GM04503 (cell line): ENCODE results near the gene SPNS2.
"Not testable (repeated sequence)": the region's sequence is repeated elsewhere in the genome, so short reads cannot be mapped to it uniquely, and the experiment has no call there.

Experiments
- DNase-seq: peaks from one replicate; pipeline ENCODE4 v3.0.0-alpha.2; 2012; ENCODE audit warnings: low read depth

The SPNS2 gene

DNA sequence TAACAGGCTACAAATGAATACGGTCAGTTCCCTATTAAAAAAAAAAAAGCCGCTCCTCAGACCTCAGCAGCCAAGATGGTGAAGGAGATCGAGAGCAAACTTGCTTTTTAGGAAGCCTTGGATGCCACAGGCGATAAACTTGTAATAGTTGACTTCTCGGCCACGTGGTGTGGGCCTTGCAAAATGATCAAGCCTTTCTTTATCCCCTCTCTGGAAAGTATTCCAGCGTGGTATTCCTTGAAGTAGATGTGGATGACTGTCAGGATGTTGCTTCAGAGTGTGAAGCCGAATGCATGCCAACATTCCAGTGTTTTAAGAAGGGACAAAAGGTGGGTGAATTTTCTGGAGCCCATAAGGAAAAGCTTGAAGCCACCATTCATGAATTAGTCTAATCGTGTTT, 73.5 kb downstream of the SPNS2 start:
- DNase-seq = no peak

GRCh38 chr17:4573115-4573514, 74.4 kb downstream of the SPNS2 start:
- DNase-seq = no peak

GRCh38 chr17:4573669-4574068, 75.0 kb downstream of the SPNS2 start:
- DNase-seq = no peak

GRCh38 chr17:4574448-4575045, 75.9 kb downstream of the SPNS2 start:
- no peak for DNase-seq

DNA sequence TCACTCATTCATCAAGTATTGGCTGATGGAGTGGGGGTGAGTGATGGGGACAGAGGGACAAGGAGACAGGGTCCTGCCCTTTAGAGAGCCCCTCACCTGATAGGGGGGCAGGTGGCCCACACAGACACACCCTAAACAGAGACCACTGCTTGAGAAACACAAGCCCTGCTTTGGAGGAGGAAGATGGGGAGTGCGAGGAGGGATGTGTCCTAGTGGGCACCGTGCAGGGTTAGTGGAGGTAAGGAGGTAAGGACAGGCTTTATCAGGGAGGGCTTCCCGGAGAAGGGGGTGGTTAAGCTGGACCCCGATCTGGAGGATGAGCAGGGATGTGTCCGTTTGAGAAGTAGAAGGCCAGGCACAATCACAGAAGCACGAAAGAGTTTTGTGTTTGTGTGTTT, 77.5 kb downstream of the SPNS2 start:
- DNase-seq = no peak

DNA sequence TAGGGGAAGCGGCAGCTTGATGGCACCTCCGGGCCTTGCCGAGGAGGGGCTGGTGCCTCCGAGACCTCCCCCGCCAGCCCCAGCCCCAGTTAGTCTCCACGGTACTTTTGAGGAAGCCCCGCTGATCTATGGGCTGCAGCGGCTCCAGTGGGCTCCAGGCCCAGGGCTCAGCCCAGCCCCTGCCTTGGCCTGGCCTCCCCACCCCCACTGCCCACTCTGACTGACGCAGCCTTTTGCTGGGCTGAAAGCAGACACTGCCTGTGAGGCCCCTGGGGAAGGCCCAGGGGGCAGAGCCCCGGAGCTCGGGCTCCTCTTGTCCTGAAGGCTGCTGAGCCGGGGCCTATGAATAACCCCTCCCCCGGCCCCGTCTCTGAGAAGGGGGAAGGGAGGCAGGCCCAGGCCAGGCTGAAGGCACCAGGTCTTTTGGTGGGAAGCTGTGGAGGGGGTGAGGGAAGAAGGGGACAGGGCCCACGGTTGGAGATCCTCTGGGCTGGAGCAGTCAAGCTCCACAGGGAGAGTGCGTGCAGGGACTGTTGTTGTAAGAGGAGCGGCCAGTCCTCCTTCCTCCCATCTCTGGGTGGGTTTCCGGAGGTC, 78.1 kb downstream of the SPNS2 start:
- no peak for DNase-seq

DNA sequence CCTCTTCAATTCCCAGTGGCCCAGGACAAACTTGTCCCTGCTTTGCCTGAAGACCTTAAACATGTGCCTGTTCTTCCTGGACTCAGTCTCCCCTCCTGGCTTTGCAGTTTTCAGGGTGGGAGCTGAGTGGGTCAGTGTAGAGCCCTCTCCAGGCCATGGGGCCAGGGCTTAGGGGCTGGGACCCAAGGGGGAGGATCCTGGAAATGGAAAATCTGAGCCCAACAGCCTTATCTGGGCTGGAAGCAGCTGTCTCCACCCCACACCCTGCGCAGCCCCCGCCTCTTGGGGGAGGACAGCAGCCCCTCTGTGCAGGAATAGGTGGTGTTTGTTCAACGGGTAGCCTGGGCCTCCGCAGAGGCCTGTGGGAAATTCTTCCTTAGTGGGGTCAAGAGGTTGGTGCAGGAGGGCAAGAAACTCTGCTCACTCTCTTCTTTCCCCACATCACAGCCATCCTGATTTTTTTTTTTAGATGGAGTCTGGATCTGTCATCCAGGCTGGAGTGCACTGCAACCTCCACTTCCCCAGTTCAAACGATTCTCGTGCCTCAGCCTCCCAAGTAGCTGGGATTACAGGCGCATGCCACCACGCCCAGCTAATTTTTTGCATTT, 78.8 kb downstream of the SPNS2 start:
- DNase-seq = no peak

DNA sequence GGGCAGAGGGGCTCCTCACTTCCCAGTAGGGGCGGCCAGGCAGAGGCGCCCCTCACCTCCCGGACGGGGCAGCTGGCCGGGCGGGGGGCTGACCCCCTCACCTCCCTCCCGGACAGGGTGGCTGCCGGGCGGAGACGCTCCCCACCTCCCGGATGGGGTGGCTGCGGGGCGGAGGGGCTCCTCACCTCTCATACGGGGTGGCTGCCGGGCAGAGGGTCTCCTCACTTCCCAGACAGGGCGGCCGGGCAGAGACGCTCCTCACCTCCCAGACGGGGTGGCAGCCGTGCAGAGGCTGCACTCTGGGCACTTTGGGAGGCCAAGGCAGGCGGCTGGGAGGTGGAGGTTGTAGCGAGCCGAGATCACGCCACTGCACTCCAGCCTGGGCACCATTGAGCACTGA, 79.7 kb downstream of the SPNS2 start:
- DNase-seq = not testable (repeated sequence)

GRCh38 chr17:4579678-4580077, 81.0 kb downstream of the SPNS2 start:
- no peak for DNase-seq

GRCh38 chr17:4580291-4580690, 81.6 kb downstream of the SPNS2 start:
- no peak for DNase-seq

DNA sequence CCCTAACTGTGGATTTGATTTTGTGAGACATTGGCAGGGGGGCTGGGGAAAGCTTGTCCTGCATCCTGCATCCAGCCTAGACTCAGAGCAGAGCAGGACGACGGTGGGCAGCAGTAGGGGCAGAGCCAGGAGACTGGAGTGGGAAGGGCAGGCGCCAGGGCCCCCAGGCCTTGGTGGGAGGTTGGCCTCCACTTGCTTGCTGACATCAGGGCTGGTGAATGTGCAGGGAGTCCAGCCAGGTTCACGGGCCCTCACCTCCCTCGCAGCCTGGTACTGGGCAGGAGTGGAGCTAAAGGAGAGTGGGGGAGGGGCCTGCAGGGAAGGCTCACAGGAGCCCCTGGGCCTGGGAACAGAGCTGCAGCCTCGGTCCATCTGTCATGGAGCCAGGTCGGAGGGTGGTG, 83.4 kb downstream of the SPNS2 start:
- DNase-seq = no peak

DNA sequence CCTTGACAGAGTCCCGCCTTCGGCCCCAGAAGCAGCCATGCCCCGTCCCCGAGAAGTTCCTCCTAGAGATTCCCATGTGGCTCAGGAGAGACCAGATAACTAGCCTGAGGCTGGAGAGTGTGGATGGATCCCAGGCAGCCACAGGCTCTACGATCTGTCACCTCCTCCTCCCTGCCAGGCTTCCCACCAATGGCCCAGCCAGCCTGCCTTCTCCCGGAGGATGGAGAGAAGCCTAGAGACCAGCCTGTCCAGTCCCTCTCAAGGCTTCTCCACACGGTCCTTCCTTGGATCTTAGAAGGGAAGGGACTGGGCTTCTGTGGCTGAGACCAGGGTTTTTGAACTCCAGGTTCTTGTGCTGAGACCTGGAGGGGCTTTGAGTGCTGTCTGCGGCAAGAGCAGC, 84.0 kb downstream of the SPNS2 start:
- DNase-seq = no peak

DNA sequence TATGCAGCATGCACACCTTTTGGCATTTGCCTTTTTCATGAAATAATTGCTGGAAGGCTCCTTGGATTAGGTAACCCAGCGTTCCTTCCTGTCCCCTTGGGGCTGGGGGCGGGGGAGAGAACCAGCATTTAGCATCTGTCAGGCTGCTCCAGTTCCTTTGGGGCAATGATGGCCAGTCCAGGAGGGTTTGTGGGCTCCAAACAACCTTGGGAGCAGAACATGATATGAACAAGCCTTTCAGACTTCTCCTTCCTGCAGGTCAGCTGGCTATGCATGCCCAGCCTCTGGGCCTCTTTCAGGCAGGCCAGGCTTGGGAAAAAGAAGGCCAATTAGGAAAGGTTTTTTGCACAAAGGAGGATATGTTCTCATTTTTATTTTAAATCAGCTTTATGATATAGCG, 84.5 kb downstream of the SPNS2 start:
- DNase-seq = no peak

GRCh38 chr17:4583782-4584100, 85.1 kb downstream of the SPNS2 start:
- no peak for DNase-seq

DNA sequence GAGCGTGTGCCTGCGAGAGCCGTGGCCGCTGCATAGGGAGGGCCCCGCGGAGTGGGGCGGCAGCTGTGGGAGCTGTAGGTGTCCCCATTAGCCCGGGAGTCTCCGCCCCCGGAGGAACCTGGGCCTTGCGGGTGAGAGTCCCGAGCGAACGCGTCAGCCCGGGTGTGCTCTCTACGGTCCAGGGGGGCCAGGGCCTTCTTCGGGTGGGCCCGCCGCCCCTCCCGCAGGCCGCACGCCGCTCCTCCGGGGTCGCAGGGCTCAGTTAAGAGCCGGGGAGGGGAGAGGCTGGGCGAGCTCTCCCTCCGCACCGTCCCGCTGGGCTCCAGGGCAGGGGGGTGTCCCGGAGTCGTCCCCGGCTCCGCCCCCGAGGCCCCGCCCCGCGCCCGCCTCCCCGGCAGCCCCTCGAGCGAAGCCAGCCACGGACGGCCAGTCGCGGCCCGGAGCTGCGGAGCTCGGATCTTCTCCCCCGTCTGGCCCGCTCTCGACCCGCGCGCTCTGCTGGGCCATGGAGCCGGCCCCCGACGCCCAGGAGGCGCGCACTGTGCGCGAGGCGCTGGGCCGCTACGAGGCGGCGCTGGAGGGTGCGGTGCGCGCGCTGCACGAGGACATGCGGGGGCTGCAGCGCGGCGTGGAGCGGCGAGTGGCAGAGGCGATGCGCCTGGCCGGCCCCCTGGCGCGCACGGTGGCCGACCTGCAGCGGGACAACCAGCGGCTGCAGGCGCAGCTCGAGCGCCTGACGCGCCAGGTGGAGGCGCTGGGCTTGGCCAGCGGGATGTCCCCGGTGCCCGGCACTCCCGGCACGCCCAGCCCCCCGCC, 85.6 kb downstream of the SPNS2 start, which contains the start of gene SMTNL2:
SMTNL2 (plus strand) TSS at position 429 of the 816 bp plus-strand sequence; CDS start at position 506, 77 bp downstream.
- no peak for DNase-seq

- no peak for DNase-seq
Measured at GRCh38 chr17:4584917-4585637, 86.4 kb downstream of the SPNS2 start.

DNA sequence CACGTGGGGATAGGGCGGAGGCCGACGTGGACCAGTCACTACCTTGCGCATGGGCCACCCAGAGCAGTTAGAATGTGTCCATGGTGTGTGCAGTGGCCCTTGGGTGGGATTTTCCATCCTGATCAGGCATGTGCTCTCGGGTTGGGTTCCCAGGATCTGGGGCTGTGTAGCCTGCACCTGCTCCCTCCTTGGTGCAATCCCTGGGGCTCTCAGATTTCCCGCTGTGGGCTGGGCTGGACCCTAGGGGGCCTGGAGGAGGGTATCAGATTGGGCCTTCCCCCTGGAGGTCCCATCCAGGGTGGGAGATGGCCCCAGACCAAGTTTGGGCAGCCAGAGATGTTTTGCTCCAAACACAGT, 86.9 kb downstream of the SPNS2 start:
- no peak for DNase-seq

GRCh38 chr17:4586043-4586442, 87.4 kb downstream of the SPNS2 start:
- DNase-seq = no peak

- DNase-seq = no peak
Measured at GRCh38 chr17:4587195-4587594, 88.5 kb downstream of the SPNS2 start.

DNA sequence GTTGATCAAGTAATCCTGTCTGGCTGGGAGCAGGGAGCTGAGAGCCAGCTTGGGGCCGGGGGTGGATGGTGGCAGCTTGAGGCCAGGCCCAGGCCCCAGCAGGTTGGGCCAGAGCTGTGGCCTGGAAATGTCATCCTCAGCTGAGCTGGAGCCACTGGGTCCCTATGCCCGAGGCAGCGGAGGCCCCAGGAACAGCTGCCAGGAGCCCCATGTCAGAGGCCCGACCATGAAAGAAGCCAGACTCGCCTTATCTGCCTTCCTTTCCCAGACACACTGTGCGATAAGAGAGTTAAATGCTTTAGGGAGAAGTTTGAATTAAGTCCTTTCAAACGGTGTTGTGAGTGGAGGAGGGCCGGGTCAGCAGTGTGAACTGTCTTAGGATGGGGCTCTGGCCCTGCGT, 89.1 kb downstream of the SPNS2 start:
- no peak for DNase-seq

GRCh38 chr17:4588391-4588790, 89.7 kb downstream of the SPNS2 start:
- no peak for DNase-seq
